GM21825 (cell line): ENCODE measurements around the gene CHAMP1.

Experiments
- ATAC-seq: cut with Tn5 transposase; IDR thresholded peaks from one replicate; pipeline ENCODE4 v1.9.1; 2021; ENCODE audit warnings: mild to moderate bottlenecking, moderate library complexity; ENCODE audit not compliant: unreplicated experiment

CHAMP1 gene

GRCh38 chr13:114299604-114300305 lies 14.5 kb upstream of the CHAMP1 start:
- no peak for ATAC-seq

GRCh38 chr13:114303700-114304327 lies 10.5 kb upstream of the CHAMP1 start:
- ATAC-seq = no peak

- no peak for ATAC-seq
Observed at GRCh38 chr13:114304346-114305034, 9.8 kb upstream of the CHAMP1 start.

GRCh38 chr13:114309086-114309485 lies 5.2 kb upstream of the CHAMP1 start:
- no peak for ATAC-seq

- no peak for ATAC-seq
Observed at GRCh38 chr13:114309806-114310410, 4.4 kb upstream of the CHAMP1 start.

GRCh38 chr13:114310956-114311355 lies 3.3 kb upstream of the CHAMP1 start:
- no peak for ATAC-seq

- ATAC-seq = no peak
Observed at GRCh38 chr13:114311387-114311786, 2.9 kb upstream of the CHAMP1 start.

- ATAC-seq = no peak
Observed at GRCh38 chr13:114311908-114312307, 2.4 kb upstream of the CHAMP1 start.

- ATAC-seq = no peak
Observed at GRCh38 chr13:114313061-114313860, 1.0 kb upstream of the CHAMP1 start.

GRCh38 chr13:114315074-114315785 lies 927 bp downstream of the CHAMP1 start:
- ATAC-seq = no peak

GRCh38 chr13:114318624-114319023 lies 4.3 kb downstream of the CHAMP1 start:
- ATAC-seq = no peak

GRCh38 chr13:114319441-114319913 lies 5.2 kb downstream of the CHAMP1 start:
- no peak for ATAC-seq

- no peak for ATAC-seq
Observed at GRCh38 chr13:114320065-114320464, 5.8 kb downstream of the CHAMP1 start.

GRCh38 chr13:114321256-114321655 lies 7.0 kb downstream of the CHAMP1 start:
- no peak for ATAC-seq

- ATAC-seq = no peak
Observed at GRCh38 chr13:114323349-114323748, 9.0 kb downstream of the CHAMP1 start.

GRCh38 chr13:114324334-114324733 lies 10.0 kb downstream of the CHAMP1 start:
- no peak for ATAC-seq

GRCh38 chr13:114325729-114326128 lies 11.4 kb downstream of the CHAMP1 start:
- no peak for ATAC-seq

- ATAC-seq = no peak
Observed at GRCh38 chr13:114328034-114328433, 13.7 kb downstream of the CHAMP1 start.

GRCh38 chr13:114328595-114328994 lies 14.3 kb downstream of the CHAMP1 start:
- no peak for ATAC-seq

GRCh38 chr13:114330086-114330485 lies 15.8 kb downstream of the CHAMP1 start:
- no peak for ATAC-seq
